Colonic mucosa (tissue), 4 donors: ENCODE measurements around the gene PCGF3. TPM values are rescaled to one million over a fixed set of nuclear protein-coding genes. Genes with fewer than 3 reads are reported as not detected.
A peak's percentile ranks its signal among the peaks of the same experiment; 100 is the strongest.

Experiments
- DNase-seq: peaks from one replicate; pipeline ENCODE4 v3.0.0-alpha.2; 2020
- H3K27ac ChIP-seq: fragments of 200-600 bp; one replicate; pipeline ENCODE4 v1.8.0; 2021
- H3K27me3 ChIP-seq: fragments of 200-600 bp; one replicate; pipeline ENCODE4 v1.8.0; 2021
- H3K36me3 ChIP-seq: fragments of 200-600 bp; one replicate; pipeline ENCODE4 v1.8.0; 2021
- H3K4me1 ChIP-seq: fragments of 200-600 bp; one replicate; pipeline ENCODE4 v1.8.0; 2021; ENCODE audit warnings: mild to moderate bottlenecking
- H3K4me3 ChIP-seq: fragments of 200-600 bp; one replicate; pipeline ENCODE4 v1.8.0; 2021
- H3K9ac ChIP-seq, 2 donors: one replicate each; pipeline ENCODE4 v1.7.0; 2013; ENCODE audit warnings: control low read depth in 2 of 2, low read depth in 2 of 2, low read length in 2 of 2
- H3K9me3 ChIP-seq: fragments of 200-600 bp; one replicate; pipeline ENCODE4 v1.8.0; 2021
- CTCF ChIP-seq: fragments of 200-600 bp; IDR thresholded peaks from one replicate; pipeline ENCODE4 v1.8.0; 2022; ENCODE audit warnings: antibody characterized with exemption, mild to moderate bottlenecking
- intact Hi-C: fragments of 100-400 bp; cut with DNase I; formaldehyde crosslinking; loops from one replicate; pipeline ENCODE4 v1.14.1; 2022
- total RNA-seq, 2 donors: library from RNA; stranded (reverse); fragmentation: NEBNext Ultra II Directional in 1 of 2; extraction: Animal tissue kit (Norgen Biotek cat#: 25700) in 1 of 2; gene quantifications; one replicate each; pipeline ENCODE4 v1.2.1, GENCODE V29; 2021
- donor health status: healthy.
- donor health status: DM: no; HTN: no; CAD: no.
- donor health status: DM: no; HTN: no; CAD: no.

Gene PCGF3
- total RNA-seq, 2 donors from 2014 or later: 50.8 to 53.2 TPM

- Histone ChIP-seq H3K36me3 (no peaks in the 10 kb centered on the region), H3K9me3 (no peaks in the 10 kb centered on the region), H3K27ac (no peak overlapping the region), H3K4me1 (no peaks in the 10 kb centered on the region), H3K4me3 (no peak overlapping the region), H3K9ac (no peak overlapping the region), H3K27me3 (no peaks in the 10 kb centered on the region)
- no peak for TF ChIP-seq CTCF
- intact Hi-C loops: no loop called here
- no peak for DNase-seq
Measured at GRCh38 chr4:808860-809570, 103.4 kb downstream of the PCGF3 start.

- no peak for DNase-seq
- no peak for TF ChIP-seq CTCF
- Histone ChIP-seq H3K27me3 (no peaks in the 10 kb centered on the region), H3K4me3 (no peak overlapping the region), H3K4me1 (peaks cover 3% of the 10 kb centered on the region), H3K9ac (no peak overlapping the region), H3K27ac (no peak overlapping the region), H3K36me3 (no peaks in the 10 kb centered on the region), H3K9me3 (no peaks in the 10 kb centered on the region)
- intact Hi-C loops: no loop called here
Measured at GRCh38 chr4:813900-814299, 108.3 kb downstream of the PCGF3 start.

GRCh38 chr4:814312-814850 is 108.7 kb downstream of the PCGF3 start:
- Histone ChIP-seq H3K4me1 (peaks cover 3% of the 10 kb centered on the region), H3K27ac (no peak overlapping the region), H3K4me3 (no peak overlapping the region), H3K9ac (no peak overlapping the region), H3K9me3 (no peaks in the 10 kb centered on the region), H3K36me3 (no peaks in the 10 kb centered on the region), H3K27me3 (no peaks in the 10 kb centered on the region)
- intact Hi-C loops: no loop called here
- TF ChIP-seq CTCF: no peak
- DNase-seq: no peak

GRCh38 chr4:815464-816146 is 110.0 kb downstream of the PCGF3 start:
- Histone ChIP-seq H3K9me3 (no peaks in the 10 kb centered on the region), H3K4me3 (no peak overlapping the region), H3K9ac (no peak overlapping the region), H3K27ac (no peak overlapping the region), H3K36me3 (no peaks in the 10 kb centered on the region), H3K4me1 (peaks cover 3% of the 10 kb centered on the region), H3K27me3 (no peaks in the 10 kb centered on the region)
- TF ChIP-seq CTCF: no peak
- intact Hi-C loops: no loop called here
- DNase-seq: peak; percentile 85

- intact Hi-C loops: no loop called here
- Histone ChIP-seq H3K4me3 (no peak overlapping the region), H3K27me3 (no peaks in the 10 kb centered on the region), H3K9me3 (no peaks in the 10 kb centered on the region), H3K36me3 (no peaks in the 10 kb centered on the region), H3K9ac (no peak overlapping the region), H3K4me1 (peaks cover 3% of the 10 kb centered on the region), H3K27ac (no peak overlapping the region)
- DNase-seq: no peak
- no peak for TF ChIP-seq CTCF
Measured at GRCh38 chr4:818106-818921, 112.7 kb downstream of the PCGF3 start.
